ENCODE measurements around the gene TBX19.
"Not testable (repeated sequence)": the region's sequence is repeated elsewhere in the genome, so short reads cannot be mapped to it uniquely, and the experiment has no call there.

The TBX19 gene

GRCh38 chr1:168347630-168348029 is 67.0 kb downstream of the TBX19 start:
- Histone ChIP-seq H3K4me3 (ENCODE audit: low read length) (no peak overlapping the region), H3K36me3 (ENCODE audit: control insufficient read depth, insufficient read depth, low read length) (no peaks in the 10 kb centered on the region), H3K4me1 (ENCODE audit: control insufficient read depth, insufficient read depth, low read length) (peaks cover under 1% of the 10 kb centered on the region), H3K9ac (ENCODE audit: low read length) (no peak overlapping the region), H3K9me3 (ENCODE audit: control insufficient read depth, low read length) (no peaks in the 10 kb centered on the region), H3K27me3 (ENCODE audit: control insufficient read depth, insufficient read depth, low read length) (no peaks in the 10 kb centered on the region)

- H3K36me3 ChIP-seq (ENCODE audit: control insufficient read depth, insufficient read depth, low read length), result no peaks in the 10 kb centered on the region
- H3K9ac ChIP-seq (ENCODE audit: low read length), result peak overlapping the region; percentile 28
- H3K27me3 ChIP-seq (ENCODE audit: control insufficient read depth, insufficient read depth, low read length), result no peaks in the 10 kb centered on the region
- H3K9me3 ChIP-seq (ENCODE audit: control insufficient read depth, low read length), result no peaks in the 10 kb centered on the region
- no peaks in the 10 kb centered on the region for H3K4me1 ChIP-seq (ENCODE audit: control insufficient read depth, insufficient read depth, low read length)
- peak overlapping the region; percentile 25 for H3K4me3 ChIP-seq (ENCODE audit: low read length)
Measured at GRCh38 chr1:168348146-168348709, 67.6 kb downstream of the TBX19 start.

GRCh38 chr1:168354335-168355269 is 73.9 kb downstream of the TBX19 start:
- not testable (repeated sequence) for H3K4me3 ChIP-seq (ENCODE audit: low read length); H3K27me3 ChIP-seq (ENCODE audit: control insufficient read depth, insufficient read depth, low read length); H3K4me1 ChIP-seq (ENCODE audit: control insufficient read depth, insufficient read depth, low read length); H3K36me3 ChIP-seq (ENCODE audit: control insufficient read depth, insufficient read depth, low read length); H3K9me3 ChIP-seq (ENCODE audit: control insufficient read depth, low read length); H3K9ac ChIP-seq (ENCODE audit: low read length)

GRCh38 chr1:168360151-168361021 is 79.7 kb downstream of the TBX19 start:
- no peak overlapping the region for H3K9ac ChIP-seq (ENCODE audit: low read length)
- H3K9me3 ChIP-seq (ENCODE audit: control insufficient read depth, low read length), result no peaks in the 10 kb centered on the region
- H3K4me1 ChIP-seq (ENCODE audit: control insufficient read depth, insufficient read depth, low read length), result no peaks in the 10 kb centered on the region
- H3K4me3 ChIP-seq (ENCODE audit: low read length), result no peak overlapping the region
- no peaks in the 10 kb centered on the region for H3K36me3 ChIP-seq (ENCODE audit: control insufficient read depth, insufficient read depth, low read length)
- H3K27me3 ChIP-seq (ENCODE audit: control insufficient read depth, insufficient read depth, low read length), result no peaks in the 10 kb centered on the region

GRCh38 chr1:168361252-168361651 is 80.6 kb downstream of the TBX19 start:
- no peaks in the 10 kb centered on the region for H3K4me1 ChIP-seq (ENCODE audit: control insufficient read depth, insufficient read depth, low read length)
- H3K9ac ChIP-seq (ENCODE audit: low read length), result no peak overlapping the region
- no peaks in the 10 kb centered on the region for H3K36me3 ChIP-seq (ENCODE audit: control insufficient read depth, insufficient read depth, low read length)
- H3K4me3 ChIP-seq (ENCODE audit: low read length), result no peak overlapping the region
- no peaks in the 10 kb centered on the region for H3K9me3 ChIP-seq (ENCODE audit: control insufficient read depth, low read length)
- no peaks in the 10 kb centered on the region for H3K27me3 ChIP-seq (ENCODE audit: control insufficient read depth, insufficient read depth, low read length)

GRCh38 chr1:168362991-168363390 is 82.3 kb downstream of the TBX19 start:
- Histone ChIP-seq H3K4me1 (ENCODE audit: control insufficient read depth, insufficient read depth, low read length) (no peaks in the 10 kb centered on the region), H3K9me3 (ENCODE audit: control insufficient read depth, low read length) (no peaks in the 10 kb centered on the region), H3K9ac (ENCODE audit: low read length) (no peak overlapping the region), H3K36me3 (ENCODE audit: control insufficient read depth, insufficient read depth, low read length) (no peaks in the 10 kb centered on the region), H3K27me3 (ENCODE audit: control insufficient read depth, insufficient read depth, low read length) (no peaks in the 10 kb centered on the region), H3K4me3 (ENCODE audit: low read length) (no peak overlapping the region)
